A549 (cell line): Measurements from ENCODE around the gene BID. TPM values are rescaled to one million over a fixed set of nuclear protein-coding genes. Genes with fewer than 3 reads are reported as not detected.

Source experiments
- ATAC-seq, 2 experiments: fragments of 200-7000 bp in 1 of 2; fragments of >200 bp in 1 of 2; cut with Nextera tagmentation in 1 of 2; cut with Tn5 transposase in 1 of 2; 3 replicates each; pipeline versions ENCODE4 v1.8.0 to v1.9.1; 2018 to 2020; ENCODE audit warnings: mild to moderate bottlenecking in 1 of 2, moderate library complexity in 1 of 2
- CTCF ChIA-PET: fragments of 300-600 bp; sonication (Branson Sonifier 250); formaldehyde crosslinking; extraction: SDS; loops from one replicate; lab custom pipeline; 2021; ENCODE audit warnings: antibody characterized with exemption, inconsistent platforms; lab: Yijun Ruan, JAX
- POLR2A ChIA-PET: fragments of 350-600 bp; formaldehyde crosslinking; extraction: SDS; loops from one replicate; lab custom pipeline; 2021; ENCODE audit warnings: antibody characterized with exemption, inconsistent platforms; lab: Yijun Ruan, JAX
- DNase-seq, 2 experiments: peaks; one replicate each; pipeline versions ENCODE4 v3.0.0 to v3.0.0-alpha.2; 2011 to 2016; ENCODE audit warnings: low read depth in 1 of 2, low spot score in 1 of 2
- FAIRE-seq: peaks from 2 replicates; lab custom pipeline; 2011; peaks lifted over from hg19 to GRCh38; lab: Jason Lieb, UNC
- H3K27ac ChIP-seq, 2 experiments: fragments of >200 bp; sonication (Bioruptor Twin); formaldehyde crosslinking; 3 replicates each; pipeline ENCODE4 v1.5.1; 2016 to 2017
- H3K4me1 ChIP-seq: fragments of >200 bp; sonication (Bioruptor Twin); formaldehyde crosslinking; 3 replicates; pipeline ENCODE4 v1.6.1; 2016
- H3K4me2 ChIP-seq: fragments of >200 bp; sonication (Bioruptor Twin); formaldehyde crosslinking; 3 replicates; pipeline ENCODE4 v1.6.1; 2016
- H3K4me3 ChIP-seq: fragments of >200 bp; sonication (Bioruptor Twin); formaldehyde crosslinking; 3 replicates; pipeline ENCODE4 v1.5.1; 2016
- H3K9me3 ChIP-seq: fragments of >200 bp; sonication (Bioruptor Twin); formaldehyde crosslinking; 3 replicates; pipeline ENCODE4 v1.6.1; 2016
- BHLHE40 ChIP-seq: IDR thresholded peaks from 2 replicates; pipeline ENCODE4 v1.6.1; 2012; ENCODE audit warnings: low read depth, low read length, inconsistent platforms
- CBX8 ChIP-seq: fragments of 200-600 bp; sonication (generic); IDR thresholded peaks from 2 replicates; pipeline ENCODE4 v1.6.1; 2016
- EHF ChIP-seq: fragments of 250-450 bp; sonication (Bioruptor Pico); IDR thresholded peaks from 2 replicates; pipeline ENCODE4 v1.5.0; 2020; ENCODE audit warnings: mild to moderate bottlenecking
- EHMT2 ChIP-seq: fragments of 200-600 bp; sonication (generic); IDR thresholded peaks from 2 replicates; pipeline ENCODE4 v1.6.1; 2016; ENCODE audit warnings: antibody characterized with exemption, low read depth, mild to moderate bottlenecking, moderate library complexity
- HES2 ChIP-seq: fragments of >200 bp; sonication (Bioruptor Twin); formaldehyde crosslinking; IDR thresholded peaks from 2 replicates; pipeline ENCODE4 v1.6.1; 2016
- HOXB13 ChIP-seq: fragments of 250-450 bp; sonication (Bioruptor Pico); IDR thresholded peaks from 2 replicates; pipeline ENCODE4 v1.5.0; 2020; ENCODE audit warnings: low read depth, mild to moderate bottlenecking, moderate library complexity
- KDM1A ChIP-seq: fragments of 200-600 bp; sonication (generic); IDR thresholded peaks from 2 replicates; pipeline ENCODE4 v1.6.1; 2016; ENCODE audit warnings: low read depth, mild to moderate bottlenecking
- KDM5A ChIP-seq: fragments of 200-600 bp; sonication (generic); IDR thresholded peaks from 2 replicates; pipeline ENCODE4 v1.6.1; 2016; ENCODE audit warnings: antibody characterized with exemption, mild to moderate bottlenecking
- MAFK ChIP-seq: fragments of 450-650 bp; IDR thresholded peaks from 2 replicates; pipeline ENCODE4 v1.6.1; 2014; ENCODE audit not compliant: partially characterized antibody
- MAZ ChIP-seq: fragments of 150-350 bp; IDR thresholded peaks from 2 replicates; pipeline ENCODE4 v1.6.1; 2014; ENCODE audit warnings: antibody characterized with exemption, low read depth, low read length, borderline replicate concordance
- MYC ChIP-seq: IDR thresholded peaks from 2 replicates; pipeline ENCODE4 v1.6.1; 2012; ENCODE audit warnings: mild to moderate bottlenecking, inconsistent platforms, low read length, improper control_type of control experiment, borderline replicate concordance
- NR3C1 ChIP-seq: fragments of >200 bp; sonication (Bioruptor Twin); formaldehyde crosslinking; IDR thresholded peaks from 3 replicates; pipeline ENCODE4 v1.6.1; 2017
- PHF8 ChIP-seq: fragments of 200-600 bp; sonication (generic); IDR thresholded peaks from 2 replicates; pipeline ENCODE4 v1.6.1; 2016; ENCODE audit warnings: low read depth, mild to moderate bottlenecking, antibody characterized with exemption, moderate library complexity, borderline replicate concordance
- RAD21 ChIP-seq, 2 experiments: fragments of >200 bp in 1 of 2; sonication (Bioruptor Twin) in 1 of 2; formaldehyde crosslinking in 1 of 2; IDR thresholded peaks in 1 of 2; conservative IDR thresholded peaks in 1 of 2; 2 replicates in 1 of 2; 3 replicates in 1 of 2; pipeline ENCODE4 v1.6.1; 2012 to 2018; ENCODE audit warnings: inconsistent platforms in 1 of 2
- RARB ChIP-seq: fragments of 250-450 bp; sonication (Bioruptor Pico); IDR thresholded peaks from 2 replicates; pipeline ENCODE4 v1.8.0; 2021; ENCODE audit warnings: mild to moderate bottlenecking, moderate library complexity
- RCOR1 ChIP-seq: fragments of 150-350 bp; IDR thresholded peaks from 2 replicates; pipeline ENCODE4 v1.6.1; 2014; ENCODE audit warnings: antibody characterized with exemption, low read length, low read depth
- SMC3 ChIP-seq: fragments of >200 bp; sonication (Bioruptor Twin); formaldehyde crosslinking; IDR thresholded peaks from 3 replicates; pipeline ENCODE4 v1.6.1; 2018; ENCODE audit warnings: inconsistent platforms
- SREBF2 ChIP-seq: fragments of 450-650 bp; IDR thresholded peaks from 2 replicates; pipeline ENCODE4 v1.6.1; 2014; ENCODE audit warnings: mild to moderate bottlenecking, moderate library complexity
- TFCP2L1 ChIP-seq: fragments of 250-450 bp; sonication (Bioruptor Pico); IDR thresholded peaks from 2 replicates; pipeline ENCODE4 v1.5.0; 2021; ENCODE audit warnings: mild to moderate bottlenecking
- ZC3H11A ChIP-seq: fragments of 450-650 bp; IDR thresholded peaks from 2 replicates; pipeline ENCODE4 v1.6.1; 2014; ENCODE audit warnings: antibody characterized with exemption, mild to moderate bottlenecking
- ZFP36 ChIP-seq: fragments of 450-650 bp; IDR thresholded peaks from 2 replicates; pipeline ENCODE4 v1.6.1; 2014; ENCODE audit warnings: borderline replicate concordance; ENCODE audit not compliant: partially characterized antibody
- WGBS: methylation state at CpG from one replicate; pipeline ENCODE4 v1.1.6; 2017; ENCODE audit errors: missing lambda C conversion rate; 5-methylcytosine and 5-hydroxymethylcytosine counted together
- polyA plus RNA-seq, 4 experiments: library from polyadenylated mRNA; depleted of rRNA in 3 of 4; stranded (reverse); fragments of >200 nt; fragmentation: RNase III in 1 of 4; extraction: RNeasy Plus Mini Kit Qiagen cat#74134 plus additional on column Dnase treatment in 1 of 4; gene quantifications; 2 replicates in 3 of 4; 3 replicates in 1 of 4; pipeline ENCODE4 v1.2.3, GENCODE V29; 2011 to 2017

The BID gene
- polyA plus RNA-seq, 2 of the 4 experiments (the other 2 are of a cell fraction) = 50.8 to 56.6 TPM

- ChIA-PET CTCF (no interaction called here), POLR2A (no interaction called here)
- no peak for DNase-seq
- no peaks in the 10 kb centered on the region for H3K9me3 ChIP-seq
- peak overlapping the region; percentile 62 for H3K4me2 ChIP-seq
- H3K4me3 ChIP-seq = no peak overlapping the region
- WGBS = 48% methylated on average over 4 of the region's 4 CpGs
- TF ChIP-seq SREBF2 = no peak
- TF ChIP-seq TFCP2L1 (CRISPR knock-in tag) = no peak
- no peak for TF ChIP-seq KDM5A
- no peak for TF ChIP-seq RCOR1
- no peak for TF ChIP-seq MAZ
- TF ChIP-seq ZC3H11A = no peak
- no peak for TF ChIP-seq CBX8
- TF ChIP-seq ZFP36 = no peak
- TF ChIP-seq BHLHE40 = no peak
- TF ChIP-seq HES2 = no peak
- no peak for TF ChIP-seq EHF (CRISPR knock-in tag)
- TF ChIP-seq SMC3 = no peak
- TF ChIP-seq MYC = no peak
- TF ChIP-seq KDM1A = no peak
- no peak for TF ChIP-seq HOXB13
- TF ChIP-seq RARB (CRISPR knock-in tag) = no peak
- no peak for ATAC-seq
- FAIRE-seq = no peak
- H3K27ac ChIP-seq = peak overlapping the region in 1 of 2 experiments; percentile 55; a peak in 4 of 6 replicates
- peaks cover 15% of the 10 kb centered on the region; the same call in 2 of the 3 replicates for H3K4me1 ChIP-seq
Observed at GRCh38 chr22:17761138-17761488, 13.2 kb downstream of the BID start.

- WGBS = 87% methylated on average over 12 of the region's 14 CpGs
- peak; percentile 24 to 69; a peak in 3 of 6 replicates for ATAC-seq
Observed at GRCh38 chr22:17754233-17754925, 19.9 kb downstream of the BID start.

GRCh38 chr22:17753401-17753989, 20.8 kb downstream of the BID start:
- no peak overlapping the region for H3K4me3 ChIP-seq
- H3K27ac ChIP-seq = no peak overlapping the region
- FAIRE-seq (no peak), ATAC-seq (no peak), DNase-seq (no peak)
- TF ChIP-seq TFCP2L1 (CRISPR knock-in tag) (no peak), BHLHE40 (no peak), NR3C1 (no peak), MYC (no peak), EHMT2 (no peak), PHF8 (no peak)
- no peaks in the 10 kb centered on the region for H3K9me3 ChIP-seq
- POLR2A ChIA-PET = no interaction called here
- CTCF ChIA-PET = interaction anchor here (1.8 to 6.7 kb wide), 2 partner anchors 11 to 31 kb away, joined by 5 to 42 read pairs; no protein-coding TSS in a partner anchor
- no peaks in the 10 kb centered on the region for H3K4me1 ChIP-seq
- no peak overlapping the region for H3K4me2 ChIP-seq
- 87% methylated on average over 11 of the region's 13 CpGs for WGBS

More at GRCh38 chr22:17754233-17754925, 19.9 kb downstream of the BID start:
- Histone ChIP-seq H3K9me3 (no peaks in the 10 kb centered on the region), H3K4me2 (no peak overlapping the region), H3K4me3 (no peak overlapping the region), H3K4me1 (no peaks in the 10 kb centered on the region), H3K27ac (0 out of 6 replicates have a peak overlapping the region, but pooled peaks of 1 of the 2 experiments have one; percentile 2)
- ChIA-PET POLR2A (interaction anchor here (0.6 kb wide), 1 partner anchor 396 kb away, joined by 3 read pairs; the partner anchor contains the start of gene USP18), CTCF (interaction anchor here (0.9 to 6.7 kb wide), 3 partner anchors 12 to 32 kb away, joined by 3 to 42 read pairs (median 4); no protein-coding TSS in a partner anchor)
- DNase-seq = peak in 1 of 2 experiments; percentile 28
- no peak for FAIRE-seq
- TF ChIP-seq MAFK (peak; percentile 50), EHF (CRISPR knock-in tag) (no peak), RAD21 (conservative IDR thresholded peaks at IDR 0.05 in 1 of 2, IDR thresholded peaks at IDR 0.05 in 1 of 2) (peak in 1 of 2 experiments; percentile 44; a peak in 2 of 5 replicates)
